GM12878 (cell line): Measurements from ENCODE around the gene CHN1. TPM values are rescaled to one million over a fixed set of nuclear protein-coding genes. Genes with fewer than 3 reads are reported as not detected.

ENCODE experiments used
- ATAC-seq: fragments of 200-7000 bp; cut with Tn5 transposase; 3 replicates; pipeline ENCODE4 v1.9.1; 2020; ENCODE audit warnings: mild to moderate bottlenecking, moderate library complexity
- BruUV-seq: library from RNA; stranded (reverse); fragments of 400-500 nt; replicated peaks from 2 replicates; lab custom pipeline; 2021; lab: Mats Ljungman, UMichigan
- CTCF ChIA-PET: fragments of 300-600 bp; sonication (Branson Sonifier 250); formaldehyde crosslinking; extraction: SDS; loops from one replicate; lab custom pipeline; 2021; ENCODE audit warnings: inconsistent platforms; lab: Yijun Ruan, JAX
- POLR2A ChIA-PET: fragments of 350-600 bp; formaldehyde crosslinking; extraction: SDS; loops from one replicate; lab custom pipeline; 2021; ENCODE audit warnings: inconsistent platforms; lab: Charles Lee
- RAD21 ChIA-PET: fragments of 300-600 bp; sonication (Branson Sonifier 250); formaldehyde crosslinking; loops from one replicate; lab custom pipeline; 2023; ENCODE audit warnings: antibody characterized with exemption; ENCODE audit not compliant: unreplicated experiment; lab: Charles Lee
- SMC1A ChIA-PET: fragments of 300-600 bp; sonication (Branson Sonifier 250); formaldehyde crosslinking; loops from one replicate; lab custom pipeline; 2023; ENCODE audit not compliant: unreplicated experiment, uncharacterized antibody; lab: Charles Lee
- DNase-seq: peaks from one replicate; pipeline ENCODE4 v3.0.0-alpha.2; 2011; ENCODE audit warnings: low read depth, low spot score
- FAIRE-seq: peaks from 3 replicates; lab custom pipeline; 2011; peaks lifted over from hg19 to GRCh38; lab: Jason Lieb, UNC
- H2AFZ ChIP-seq: 2 replicates; pipeline ENCODE4 v1.6.0; 2011; ENCODE audit warnings: low read depth, low read length, control low read depth; ENCODE audit not compliant: control insufficient read depth
- H3K27ac ChIP-seq: 2 replicates; pipeline ENCODE4 v1.5.1; 2011; ENCODE audit warnings: control low read depth; ENCODE audit not compliant: control insufficient read depth, insufficient read depth
- H3K27me3 ChIP-seq, 2 experiments: replicated peaks in 1 of 2; 2 replicates each; pipeline versions ENCODE4 v1.6.0 to v1.6.1; 2011; ENCODE audit warnings: low read length in 1 of 2; ENCODE audit not compliant: control insufficient read depth in 2 of 2, insufficient read depth in 2 of 2
- H3K36me3 ChIP-seq, 2 experiments: 2 replicates each; pipeline ENCODE4 v1.5.1; 2011; ENCODE audit warnings: low read length in 1 of 2; ENCODE audit not compliant: control insufficient read depth in 2 of 2, insufficient read depth in 2 of 2
- H3K4me1 ChIP-seq: 2 replicates; pipeline ENCODE4 v1.6.1; 2011; ENCODE audit warnings: mild to moderate bottlenecking, low read length, moderate library complexity, mixed read lengths; ENCODE audit not compliant: control insufficient read depth, insufficient read depth
- H3K4me2 ChIP-seq: 2 replicates; pipeline ENCODE4 v1.6.0; 2011; ENCODE audit warnings: control low read depth; ENCODE audit not compliant: control insufficient read depth, insufficient read depth
- H3K4me3 ChIP-seq: fragments of 200-600 bp; sonication (generic); 2 replicates; pipeline ENCODE4 v1.5.1; 2016
- H3K79me2 ChIP-seq: 2 replicates; pipeline ENCODE4 v1.6.0; 2011; ENCODE audit warnings: low read length; ENCODE audit not compliant: control insufficient read depth, insufficient read depth
- H3K9ac ChIP-seq: 2 replicates; pipeline ENCODE4 v1.8.0; 2011; ENCODE audit warnings: low read length, control low read depth, mixed read lengths; ENCODE audit not compliant: control insufficient read depth, insufficient read depth
- H3K9me3 ChIP-seq: replicated peaks from 3 replicates; pipeline ENCODE4 v1.5.1; 2011; ENCODE audit warnings: mild to moderate bottlenecking, low read length; ENCODE audit not compliant: control insufficient read depth, insufficient read depth
- H4K20me1 ChIP-seq: 2 replicates; pipeline ENCODE4 v1.6.0; 2011; ENCODE audit not compliant: control insufficient read depth, insufficient read depth
- BHLHE40 ChIP-seq, 2 experiments: fragments of 450-650 bp in 1 of 2; IDR thresholded peaks; 2 replicates each; pipeline ENCODE4 v1.6.1; 2011 to 2017; ENCODE audit warnings: low read depth in 2 of 2, borderline replicate concordance in 1 of 2, improper control_type of control experiment in 1 of 2, low read length in 1 of 2, mild to moderate bottlenecking in 1 of 2
- CBFB ChIP-seq: IDR thresholded peaks from 2 replicates; pipeline ENCODE4 v1.6.1; 2016; ENCODE audit warnings: antibody characterized with exemption, low read depth
- ESRRA ChIP-seq: IDR thresholded peaks from 2 replicates; pipeline ENCODE4 v1.6.1; 2012; ENCODE audit warnings: mild to moderate bottlenecking, low read length, improper control_type of control experiment
- JUNB ChIP-seq: IDR thresholded peaks from 2 replicates; pipeline ENCODE4 v1.6.1; 2016; ENCODE audit warnings: antibody characterized with exemption, mild to moderate bottlenecking
- LARP7 ChIP-seq: fragments of 450-650 bp; IDR thresholded peaks from 2 replicates; pipeline ENCODE4 v1.6.1; 2017; ENCODE audit warnings: mild to moderate bottlenecking
- MEF2A ChIP-seq: IDR thresholded peaks from 2 replicates; pipeline ENCODE4 v1.6.1; 2011; ENCODE audit warnings: low read depth, mild to moderate bottlenecking, low read length, moderate library complexity; ENCODE audit not compliant: insufficient read depth
- NR2C2 ChIP-seq: IDR thresholded peaks from 2 replicates; pipeline ENCODE4 v1.6.1; 2011; ENCODE audit warnings: borderline replicate concordance, low read depth; ENCODE audit not compliant: control insufficient read depth, insufficient read length
- PAX5 ChIP-seq: IDR thresholded peaks from 2 replicates; pipeline ENCODE4 v1.6.1; 2011; ENCODE audit warnings: low read depth, low read length, borderline replicate concordance
- SMARCA5 ChIP-seq: fragments of 450-650 bp; IDR thresholded peaks from 2 replicates; pipeline ENCODE4 v1.6.1; 2017; ENCODE audit warnings: mild to moderate bottlenecking
- SPI1 ChIP-seq: IDR thresholded peaks from 2 replicates; pipeline ENCODE4 v1.6.1; 2011; ENCODE audit warnings: low read depth, mild to moderate bottlenecking, low read length, moderate library complexity, borderline replicate concordance; ENCODE audit not compliant: insufficient read depth
- ZNF24 ChIP-seq: fragments of 450-650 bp; IDR thresholded peaks from 2 replicates; pipeline ENCODE4 v1.6.1; 2017; ENCODE audit warnings: antibody characterized with exemption, mild to moderate bottlenecking
- WGBS: methylation state at CpG from one replicate; pipeline ENCODE4 v1.1.6; 2016; ENCODE audit warnings: low lambda C conversion rate; ENCODE audit not compliant: insufficient replicate concordance, insufficient coverage; ENCODE audit errors: missing lambda C conversion rate; 5-methylcytosine and 5-hydroxymethylcytosine counted together
- in situ Hi-C: fragments of 300-500 bp; cut with MboI; formaldehyde crosslinking; loops from 9 replicates; pipeline ENCODE4 v1.14.3; 2018; ENCODE audit warnings: mixed read lengths
- intact Hi-C: fragments of 100-400 bp; cut with micrococcal nuclease; formaldehyde crosslinking; loops from one replicate; pipeline ENCODE4 v1.14.2; 2022; ENCODE audit not compliant: unreplicated experiment
- polyA plus RNA-seq, 11 experiments: library from polyadenylated mRNA; depleted of rRNA in 4 of 11; unstranded in 6 of 11; stranded (reverse) in 5 of 11; fragments of >200 nt; fragmentation: Nextera tagmentation in 4 of 11; fragmentation: Illumina TruSeq in 1 of 11; extraction: Ambion mirVana in 4 of 11; extraction: Trizol in 1 of 11; gene quantifications; 1 replicate in 1 of 11; 2 replicates in 10 of 11; pipeline versions ENCODE4 v1.2.1 to v1.2.3, GENCODE V29; 2011 to 2016; ENCODE audit warnings: inconsistent platforms in 2 of 11, missing spikeins in 2 of 11, low read depth in 1 of 11
- total RNA-seq, 4 experiments: library from RNA; depleted of rRNA in 3 of 4; stranded (reverse); fragments of >200 nt in 3 of 4; fragmentation: Illumina TruSeq in 1 of 4; extraction: Trizol in 1 of 4; gene quantifications; 2 replicates each; pipeline versions ENCODE4 v1.2.1 to v1.2.3, GENCODE V29; 2013 to 2021
- TF ChIP-seq, protein P1 (sequence below): fragments of 450-650 bp; IDR thresholded peaks from 2 replicates; pipeline ENCODE4 v1.6.1; 2017; ENCODE audit warnings: low read depth, mild to moderate bottlenecking, moderate library complexity
- TF ChIP-seq, protein P2 (sequence below): IDR thresholded peaks from 2 replicates; pipeline ENCODE4 v1.6.1; 2011; ENCODE audit warnings: borderline replicate concordance, low read depth, mild to moderate bottlenecking, moderate library complexity, low read length; ENCODE audit not compliant: insufficient read depth, poor library complexity, severe bottlenecking

The CHN1 gene
- total and polyA plus RNA-seq, 10 of the 15 experiments (the other 5 are each of a cell fraction or from before 2014, with no cell fraction given): 0.18 to 0.92 (median 0.53) TPM; not detected in 1

DNA sequence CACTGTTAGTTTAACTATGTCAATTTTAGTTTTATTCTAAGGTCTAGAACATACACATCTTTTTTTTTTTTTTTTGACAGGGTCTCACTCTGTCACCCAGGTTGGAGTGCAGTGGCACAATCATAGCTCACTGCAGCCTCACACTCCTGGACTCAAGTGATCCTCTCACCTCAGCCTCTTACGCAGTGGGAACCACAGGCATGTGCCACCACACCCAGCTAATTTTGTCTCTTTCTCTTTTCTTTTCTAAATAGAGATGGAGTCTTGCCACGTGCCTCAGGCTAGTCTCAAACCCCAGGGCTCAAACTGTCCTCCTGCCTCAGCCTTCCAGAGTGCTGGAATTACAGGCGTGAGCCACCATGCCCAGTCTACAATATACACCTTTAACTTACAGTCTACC lies 171.4 kb downstream of the CHN1 start:
- Histone ChIP-seq H3K4me1 (no peaks in the 10 kb centered on the region), H4K20me1 (no peaks in the 10 kb centered on the region), H3K27me3 (no peaks in the 10 kb centered on the region), H3K27ac (no peak overlapping the region), H3K4me2 (no peak overlapping the region), H3K9ac (no peak overlapping the region), H3K4me3 (no peak overlapping the region), H3K79me2 (no peaks in the 10 kb centered on the region), H2AFZ (no peak overlapping the region), H3K9me3 (no peaks in the 10 kb centered on the region), H3K36me3 (no peaks in the 10 kb centered on the region)
- CTCF ChIA-PET: interaction anchor here (1.5 kb wide), 1 partner anchor 85 kb away, joined by 5 read pairs; no protein-coding TSS in a partner anchor
- DNase-seq (no peak), ATAC-seq (no peak), FAIRE-seq (no peak)
- BruUV-seq: no TSS peak
- RAD21 ChIA-PET: no interaction called here
- POLR2A ChIA-PET: no interaction called here
- SMC1A ChIA-PET: no interaction called here
- WGBS: 27% methylated on average over 3 of the region's 3 CpGs
- intact Hi-C loops (no loop called here), in situ Hi-C loops (no loop called here)
- peak in 1 of 2 experiments; percentile 39; a peak in 1 of 4 replicates for TF ChIP-seq BHLHE40 (IDR thresholded peaks at IDR 0.05; ENCODE audit: borderline replicate concordance in 1 of 2, low read depth in 2 of 2, low read length in 1 of 2)
- TF ChIP-seq, protein P1, sequence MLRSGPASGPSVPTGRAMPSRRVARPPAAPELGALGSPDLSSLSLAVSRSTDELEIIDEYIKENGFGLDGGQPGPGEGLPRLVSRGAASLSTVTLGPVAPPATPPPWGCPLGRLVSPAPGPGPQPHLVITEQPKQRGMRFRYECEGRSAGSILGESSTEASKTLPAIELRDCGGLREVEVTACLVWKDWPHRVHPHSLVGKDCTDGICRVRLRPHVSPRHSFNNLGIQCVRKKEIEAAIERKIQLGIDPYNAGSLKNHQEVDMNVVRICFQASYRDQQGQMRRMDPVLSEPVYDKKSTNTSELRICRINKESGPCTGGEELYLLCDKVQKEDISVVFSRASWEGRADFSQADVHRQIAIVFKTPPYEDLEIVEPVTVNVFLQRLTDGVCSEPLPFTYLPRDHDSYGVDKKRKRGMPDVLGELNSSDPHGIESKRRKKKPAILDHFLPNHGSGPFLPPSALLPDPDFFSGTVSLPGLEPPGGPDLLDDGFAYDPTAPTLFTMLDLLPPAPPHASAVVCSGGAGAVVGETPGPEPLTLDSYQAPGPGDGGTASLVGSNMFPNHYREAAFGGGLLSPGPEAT: no peak

DNA sequence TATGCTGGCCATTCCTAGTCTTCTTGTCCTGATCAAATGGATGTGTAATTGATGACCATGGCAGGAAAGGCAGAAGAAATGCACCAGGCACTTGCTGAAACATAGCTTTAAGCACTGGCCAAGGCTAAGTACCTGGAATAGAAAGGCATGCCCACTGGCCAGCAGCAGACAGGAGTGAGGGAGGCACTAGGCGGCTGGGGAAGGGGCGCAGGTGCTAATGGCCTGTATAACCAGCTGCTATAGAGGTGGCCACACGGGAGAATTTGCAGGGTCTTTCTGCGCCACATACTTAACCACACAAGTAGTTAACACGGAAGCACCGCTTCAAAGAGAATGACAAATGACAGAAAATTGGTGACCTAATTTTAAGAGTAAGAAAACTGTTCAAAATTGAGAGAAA lies 174.6 kb downstream of the CHN1 start:
- POLR2A ChIA-PET: no interaction called here
- intact Hi-C loops: no loop called here
- TF ChIP-seq, protein P2, sequence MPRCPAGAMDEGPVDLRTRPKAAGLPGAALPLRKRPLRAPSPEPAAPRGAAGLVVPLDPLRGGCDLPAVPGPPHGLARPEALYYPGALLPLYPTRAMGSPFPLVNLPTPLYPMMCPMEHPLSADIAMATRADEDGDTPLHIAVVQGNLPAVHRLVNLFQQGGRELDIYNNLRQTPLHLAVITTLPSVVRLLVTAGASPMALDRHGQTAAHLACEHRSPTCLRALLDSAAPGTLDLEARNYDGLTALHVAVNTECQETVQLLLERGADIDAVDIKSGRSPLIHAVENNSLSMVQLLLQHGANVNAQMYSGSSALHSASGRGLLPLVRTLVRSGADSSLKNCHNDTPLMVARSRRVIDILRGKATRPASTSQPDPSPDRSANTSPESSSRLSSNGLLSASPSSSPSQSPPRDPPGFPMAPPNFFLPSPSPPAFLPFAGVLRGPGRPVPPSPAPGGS: no peak
- TF ChIP-seq ZNF24 (no peak), SMARCA5 (no peak), PAX5 (no peak), NR2C2 (no peak), ESRRA (no peak), MEF2A (no peak), JUNB (no peak), SPI1 (no peak), LARP7 (no peak), CBFB (no peak)
- TF ChIP-seq, protein P1: no peak

More for the DNA sequence above, 174.6 kb downstream of the CHN1 start:
- RAD21 ChIA-PET: no interaction called here
- CTCF ChIA-PET: interaction anchor here (1.8 kb wide), 1 partner anchor 81 kb away, joined by 4 read pairs; no protein-coding TSS in a partner anchor
- SMC1A ChIA-PET: no interaction called here
- H3K4me1 ChIP-seq: no peaks in the 10 kb centered on the region
- H2AFZ ChIP-seq: no peak overlapping the region
- ATAC-seq (no peak), DNase-seq (no peak), FAIRE-seq (no peak)
- no peak overlapping the region for H3K4me3 ChIP-seq
- 45% methylated on average over 6 of the region's 6 CpGs for WGBS
- in situ Hi-C loops: no loop called here
- H3K79me2 ChIP-seq: no peaks in the 10 kb centered on the region
- no peaks in the 10 kb centered on the region for H3K36me3 ChIP-seq
- BruUV-seq: no TSS peak
- no peak overlapping the region for H3K4me2 ChIP-seq
- H3K27ac ChIP-seq: no peak overlapping the region
- H3K27me3 ChIP-seq: no peaks in the 10 kb centered on the region
- no peaks in the 10 kb centered on the region for H3K9me3 ChIP-seq
- H3K9ac ChIP-seq: no peak overlapping the region
- H4K20me1 ChIP-seq: no peaks in the 10 kb centered on the region; the same call in 1 of the 2 replicates
